ENCODE measurements around the gene IRF2BPL. TPM values are rescaled to one million over a fixed set of nuclear protein-coding genes. Genes with fewer than 3 reads are reported as not detected.

The IRF2BPL gene
- total and polyA plus RNA-seq, 12 donors = 6.5 to 104 (median 82.5) TPM

- DNase-seq = no peak
- Histone ChIP-seq H3K4me1 (replicated peaks in 1 of 2) (peaks cover 8 to 28% of the 10 kb centered on the region in 2 donors), H3K27me3 (no peaks in the 10 kb centered on the region), H3K27ac (no peak overlapping the region), H3K36me3 (replicated peaks in 1 of 2) (no peaks in the 10 kb centered on the region), H3K4me3 (no peak overlapping the region), H3K9me3 (replicated peaks in 1 of 3) (no peaks in the 10 kb centered on the region)
- TF ChIP-seq POLR2A (IDR thresholded peaks at IDR 0.05) (no peak), CTCF (IDR thresholded peaks at IDR 0.05) (no peak)
- intact Hi-C loops (cut with DNase I) = no loop called here
- 80 to 89% (median 85%) methylated on average over 4 to 5 of the region's 5 CpGs for WGBS, 4 donors
Observed at GRCh38 chr14:77055306-77055705, 26.8 kb upstream of the IRF2BPL start.

DNA sequence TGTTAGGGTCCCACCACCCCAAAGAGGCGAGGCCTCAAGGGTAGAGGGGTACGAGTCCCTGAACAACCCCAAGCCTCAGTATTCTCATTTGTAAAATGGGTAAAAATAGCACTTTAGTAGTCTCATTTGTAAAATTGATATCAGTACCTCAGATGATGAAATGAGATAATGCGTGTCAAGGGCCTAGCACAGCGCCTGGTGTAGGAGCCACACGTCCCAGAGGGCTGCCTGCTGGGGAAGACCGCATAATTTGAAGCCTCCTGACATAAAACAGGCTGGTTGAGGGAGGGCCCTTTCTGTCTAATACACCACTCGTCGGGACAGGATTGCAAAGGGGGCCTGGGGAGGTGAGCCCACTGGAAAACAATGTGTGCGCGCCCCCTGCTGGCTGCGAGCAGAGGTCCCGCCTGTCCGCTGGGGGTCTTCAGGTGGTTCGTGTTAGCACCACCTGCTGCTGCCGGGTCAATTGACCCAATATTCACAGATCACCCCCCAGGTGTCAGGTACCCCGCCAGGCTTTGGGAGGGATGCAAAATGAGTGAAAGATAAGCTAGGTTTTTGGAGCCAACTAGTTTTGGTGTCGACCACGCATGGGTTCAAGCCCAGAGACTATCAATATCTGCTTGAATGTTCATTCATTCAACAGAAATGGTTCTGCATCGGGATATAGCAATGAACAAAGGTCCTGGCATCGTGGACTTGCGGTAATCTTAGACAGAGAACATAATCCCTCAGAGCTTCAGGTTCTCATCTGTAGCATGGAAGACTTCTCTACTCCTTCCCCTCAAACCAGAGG, 24.7 kb upstream of the IRF2BPL start:
- peak in 1 of 2 donors; percentile 9 for TF ChIP-seq POLR2A (IDR thresholded peaks at IDR 0.05)
- peak; percentile 87 to 98 (median 92) for TF ChIP-seq CTCF (IDR thresholded peaks at IDR 0.05)
- DNase-seq = peak; percentile 70 to 89 (median 75)
- WGBS, 4 donors = 36 to 44% (median 40%) methylated on average over 14 to 21 of the region's 21 CpGs
- Histone ChIP-seq H3K27ac (peak overlapping the region in 3 of 5 donors; percentile 66 to 92 (median 74)), H3K9me3 (replicated peaks in 1 of 3) (no peaks in the 10 kb centered on the region), H3K4me1 (replicated peaks in 1 of 2) (peaks cover 8 to 29% of the 10 kb centered on the region in 2 donors), H3K27me3 (no peaks in the 10 kb centered on the region), H3K4me3 (no peak overlapping the region), H3K36me3 (replicated peaks in 1 of 2) (no peaks in the 10 kb centered on the region)
- intact Hi-C loops (cut with DNase I) = loop anchor here in 1 of 2 donors (5.0 kb wide), 1 partner anchor 141 kb away; no protein-coding TSS in a partner anchor

DNA sequence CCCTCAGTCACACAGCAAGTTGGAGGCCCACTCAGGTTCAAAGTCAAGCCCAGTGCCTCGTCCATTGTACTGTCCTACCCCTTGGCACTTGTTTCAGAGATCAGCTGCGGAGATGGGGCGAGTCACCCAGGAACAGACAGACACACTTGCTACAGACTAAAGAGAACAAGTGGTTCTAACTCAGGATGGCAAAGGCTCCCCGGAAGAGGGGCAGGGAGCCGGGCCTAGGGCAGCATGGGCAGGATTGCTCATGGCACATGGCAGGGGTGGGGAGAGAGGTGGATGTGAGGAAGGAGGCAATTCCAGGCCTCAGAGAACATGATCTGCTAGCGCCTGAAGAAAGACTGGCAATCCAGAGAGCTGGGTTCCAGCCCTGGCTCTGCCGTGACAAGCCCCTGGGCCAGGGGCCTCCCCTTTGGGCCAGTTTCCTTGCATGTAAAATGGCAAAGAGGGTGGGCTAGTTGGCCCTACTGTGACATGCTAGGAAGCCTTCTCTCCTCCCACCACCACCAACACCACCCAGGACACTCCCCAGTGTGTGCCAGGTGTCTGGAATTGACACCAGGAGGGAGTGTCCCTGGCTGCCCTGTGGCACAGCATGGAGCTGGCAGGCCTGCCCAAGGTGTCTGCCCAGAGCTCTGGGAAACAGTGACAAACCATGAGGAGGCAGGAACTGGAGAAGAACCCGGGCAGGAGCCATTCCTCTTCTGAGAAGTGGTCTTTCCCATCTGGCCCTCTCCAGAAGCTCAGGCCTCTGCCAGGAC, 24.0 kb upstream of the IRF2BPL start:
- 73 to 84% (median 78%) methylated on average over 6 to 8 of the region's 8 CpGs for WGBS, 4 donors
- Histone ChIP-seq H3K27me3 (no peaks in the 10 kb centered on the region), H3K27ac (peak overlapping the region in 4 of 5 donors; percentile 8 to 92 (median 70)), H3K9me3 (replicated peaks in 1 of 3) (no peaks in the 10 kb centered on the region), H3K4me3 (no peak overlapping the region), H3K36me3 (replicated peaks in 1 of 2) (no peaks in the 10 kb centered on the region), H3K4me1 (replicated peaks in 1 of 2) (peaks cover 8 to 29% of the 10 kb centered on the region in 2 donors)
- intact Hi-C loops (cut with DNase I) = loop anchor here in 1 of 2 donors (5.0 kb wide), 1 partner anchor 140 kb away; no protein-coding TSS in a partner anchor
- TF ChIP-seq POLR2A (IDR thresholded peaks at IDR 0.05) = no peak
- DNase-seq = peak in 1 of 7 donors; percentile 53

- 7 to 27% (median 17%) methylated on average over 5 to 11 of the region's 11 CpGs for WGBS, 4 donors
- TF ChIP-seq CTCF (IDR thresholded peaks at IDR 0.05) (no peak), POLR2A (IDR thresholded peaks at IDR 0.05) (peak in 1 of 2 donors; percentile 46)
- Histone ChIP-seq H3K4me1 (replicated peaks in 1 of 2) (peaks cover 13 to 42% of the 10 kb centered on the region in 2 donors), H3K9me3 (replicated peaks in 1 of 3) (no peaks in the 10 kb centered on the region), H3K27me3 (no peaks in the 10 kb centered on the region), H3K27ac (peak overlapping the region; percentile 11 to 92 (median 83)), H3K4me3 (no peak overlapping the region), H3K36me3 (replicated peaks in 1 of 2) (no peaks in the 10 kb centered on the region)
- DNase-seq = peak; percentile 67 to 91 (median 89)
- intact Hi-C loops (cut with DNase I) = loop anchor here in 1 of 2 donors (5.0 kb wide), 1 partner anchor 139 kb away; no protein-coding TSS in a partner anchor
Observed at GRCh38 chr14:77051116-77051515, 22.6 kb upstream of the IRF2BPL start.

Measured in adrenal gland (tissue), 12 donors.